Measurements from ENCODE around the gene SFTA2. TPM values are rescaled to one million over a fixed set of nuclear protein-coding genes. Genes with fewer than 3 reads are reported as not detected.

The SFTA2 gene
- polyA plus RNA-seq, 1 of the 3 experiments (the other 2 are of a cell fraction): not detected

GRCh38 chr6:30965140-30965601, 33.2 kb upstream of the SFTA2 start:
- Histone ChIP-seq H3F3A (replicated peaks; ENCODE audit: insufficient read depth) (no peaks in the 10 kb centered on the region), H3K4me1 (ENCODE audit: control insufficient read depth in 1 of 2, insufficient read depth in 2 of 2, low read depth in 1 of 2, low read length in 1 of 2) (no peaks in the 10 kb centered on the region; a peak in 1 of 4 replicates), H3K27ac (ENCODE audit: low read depth in 2 of 2, low read length in 1 of 2) (no peak overlapping the region), H3K9me2 (no peaks in the 10 kb centered on the region), H4K20me1 (ENCODE audit: insufficient read depth) (no peaks in the 10 kb centered on the region), H3K9ac (no peak overlapping the region), H3K4me3 (ENCODE audit: low read depth in 2 of 2, low read length in 1 of 2) (no peak overlapping the region), H3K27me3 (ENCODE audit: insufficient read depth) (no peaks in the 10 kb centered on the region; the same call in 1 of the 2 replicates), H3K79me2 (ENCODE audit: insufficient read depth) (no peaks in the 10 kb centered on the region), H3K36me3 (replicated peaks in 1 of 2; ENCODE audit: control insufficient read depth in 1 of 2, insufficient read depth in 2 of 2, low read length in 1 of 2) (no peaks in the 10 kb centered on the region), H3K4me2 (no peak overlapping the region), H2AFZ (ENCODE audit: low read depth) (no peak overlapping the region), H3K9me3 (no peaks in the 10 kb centered on the region)
- ChIA-PET CTCF (interaction anchor here (0.6 to 1.2 kb wide), 3 partner anchors 46 to 1593 kb away, joined by 3 read pairs; no protein-coding TSS in a partner anchor), POLR2A (no interaction called here)
- TF ChIP-seq GABPA (IDR thresholded peaks at IDR 0.05; ENCODE audit: low read depth) (no peak), TAF1 (IDR thresholded peaks at IDR 0.05; ENCODE audit: borderline replicate concordance, low read depth, low read length) (no peak), RFX5 (IDR thresholded peaks at IDR 0.05; ENCODE audit: low read length) (no peak), CTCF (IDR thresholded peaks at IDR 0.05) (no peak), IRF3 (IDR thresholded peaks at IDR 0.05; ENCODE audit: low read depth, low read length) (no peak), GATA2 (CRISPR knock-in tag; IDR thresholded peaks at IDR 0.05) (no peak), JUND (IDR thresholded peaks at IDR 0.05) (no peak), TEAD4 (IDR thresholded peaks at IDR 0.05; ENCODE audit: borderline replicate concordance, insufficient read depth) (no peak), FOSL2 (IDR thresholded peaks at IDR 0.05; ENCODE audit: borderline replicate concordance, low read depth) (no peak), ZBTB33 (IDR thresholded peaks at IDR 0.05; ENCODE audit: borderline replicate concordance, low read depth) (no peak), YY1 (IDR thresholded peaks at IDR 0.05; ENCODE audit: low read depth) (no peak), USF2 (IDR thresholded peaks at IDR 0.05; ENCODE audit: borderline replicate concordance, low read depth, low read length) (no peak)
- WGBS (ENCODE audit: low lambda C conversion rate): 34% methylated on average over 3 of the region's 5 CpGs
- no peak for DNase-seq
